ENCODE data around the gene PCSK9.

GRCh38 chr1:54995835-54996234 is 43.5 kb upstream of the PCSK9 start:
- TF ChIP-seq CTCF (IDR thresholded peaks at IDR 0.05) (no peak), POLR2A (IDR thresholded peaks at IDR 0.05) (no peak)

All from testis (tissue), 2 donors.